B cell (primary cell): ENCODE results near the gene UCN2.

Experiments used
- CTCF ChIP-seq: fragments of 200-600 bp; IDR thresholded peaks from one replicate; pipeline ENCODE4 v1.8.0; 2022; ENCODE audit warnings: antibody characterized with exemption, mild to moderate bottlenecking
- EZH2 ChIP-seq: IDR thresholded peaks from 2 replicates; pipeline ENCODE4 v1.6.1; 2012; ENCODE audit warnings: borderline replicate concordance, low read depth, mild to moderate bottlenecking, moderate library complexity, low read length; ENCODE audit not compliant: insufficient read depth, poor library complexity, severe bottlenecking

- no peak for TF ChIP-seq CTCF
- no peak for TF ChIP-seq EZH2
These were observed 26.8 kb downstream of the UCN2 start for GRCh38 chr3:48536785-48537184.
